A549 (cell line): ENCODE results near the gene ZBTB2.

ENCODE experiments used
- CEBPB ChIP-seq, 2 experiments: fragments of >200 bp in 1 of 2; sonication (Bioruptor Twin) in 1 of 2; formaldehyde crosslinking in 1 of 2; IDR thresholded peaks; 2 replicates each; pipeline ENCODE4 v1.6.1; 2012 to 2016
- CTCF ChIP-seq: fragments of >200 bp; sonication (Bioruptor Twin); formaldehyde crosslinking; IDR thresholded peaks from 3 replicates; pipeline ENCODE4 v1.5.1; 2016
- MAX ChIP-seq: IDR thresholded peaks from 2 replicates; pipeline ENCODE4 v1.6.1; 2012
- NR3C1 ChIP-seq: fragments of >200 bp; sonication (Bioruptor Twin); formaldehyde crosslinking; IDR thresholded peaks from 3 replicates; pipeline ENCODE4 v1.6.1; 2017

- TF ChIP-seq NR3C1 (no peak), CEBPB (IDR thresholded peaks at IDR 0.05) (no peak), CTCF (no peak), MAX (no peak)
Observed at GRCh38 chr6:151330130-151330696, 61.1 kb downstream of the ZBTB2 start.
